GM21423 (cell line): ENCODE measurements around the gene ANKDD1B.

Experiments used
- ATAC-seq: cut with Tn5 transposase; IDR thresholded peaks from one replicate; pipeline ENCODE4 v1.9.1; 2021; ENCODE audit warnings: mild to moderate bottlenecking, moderate library complexity; ENCODE audit not compliant: unreplicated experiment

ANKDD1B gene

DNA sequence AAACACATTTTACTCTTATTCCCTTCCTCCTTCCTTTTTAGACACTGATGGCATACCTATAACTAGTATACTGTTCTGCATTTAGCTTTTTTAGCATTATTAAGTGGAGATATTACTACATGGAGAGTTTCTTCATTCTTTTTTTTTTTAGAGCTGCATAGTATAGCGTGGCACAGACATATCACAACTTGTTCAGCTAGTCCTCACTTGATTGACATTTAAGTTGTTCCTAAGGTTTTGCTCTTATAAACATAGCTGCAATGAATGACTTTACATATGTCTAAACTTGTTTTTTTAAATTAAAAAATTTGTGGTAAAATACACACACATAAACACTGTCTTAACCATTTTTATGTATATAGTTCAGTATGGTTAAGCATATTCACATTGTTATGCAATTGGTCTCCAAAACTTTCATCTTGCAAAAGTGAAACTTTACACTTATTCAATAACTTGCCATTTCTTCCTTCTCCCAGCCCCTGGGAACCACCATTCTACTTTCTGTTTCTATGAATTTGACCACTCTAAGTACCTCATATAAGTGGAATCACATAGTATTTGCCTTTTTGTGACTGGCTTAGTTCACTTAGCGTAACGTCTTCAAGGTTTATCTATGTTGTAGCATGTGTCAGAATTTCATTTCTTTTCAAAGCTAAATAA, 48.7 kb downstream of the ANKDD1B start:
- ATAC-seq: no peak

DNA sequence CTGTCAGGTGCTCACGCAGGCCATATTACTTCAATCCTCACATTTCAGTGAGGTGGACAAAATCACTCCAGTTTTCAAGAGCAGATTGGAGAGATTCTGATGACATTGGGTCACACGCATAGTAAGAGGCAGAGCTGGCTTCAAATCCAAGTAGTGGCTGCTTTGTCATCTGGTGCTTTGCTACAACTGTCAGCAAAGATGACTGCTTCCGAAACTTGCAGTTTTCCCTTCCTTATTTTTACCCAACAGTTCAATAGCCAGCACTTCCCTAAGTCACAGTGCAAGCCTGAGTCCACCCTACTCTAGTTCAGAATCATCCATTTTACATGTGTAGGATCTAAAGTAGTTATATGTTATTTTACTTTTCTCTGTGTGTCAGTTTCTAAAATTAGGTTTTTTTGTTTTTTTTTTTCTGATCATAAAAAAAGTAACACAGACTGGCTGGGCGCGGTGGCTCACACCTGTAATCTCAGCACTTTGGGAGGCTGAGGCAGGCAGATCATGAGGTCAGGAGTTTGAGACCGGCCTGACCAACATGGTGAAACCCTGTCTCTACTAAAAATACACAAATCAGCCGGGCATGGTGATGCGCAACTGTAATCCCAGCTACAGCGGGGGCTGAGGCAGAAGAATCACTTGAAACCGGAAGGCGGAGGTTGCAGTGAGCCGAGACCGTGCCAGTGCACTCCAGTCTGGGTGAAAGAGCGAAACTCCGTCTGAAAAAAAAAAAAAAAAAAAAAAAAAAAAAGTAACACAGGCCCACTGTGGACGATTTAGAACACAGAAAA, 49.6 kb downstream of the ANKDD1B start:
- no peak for ATAC-seq

DNA sequence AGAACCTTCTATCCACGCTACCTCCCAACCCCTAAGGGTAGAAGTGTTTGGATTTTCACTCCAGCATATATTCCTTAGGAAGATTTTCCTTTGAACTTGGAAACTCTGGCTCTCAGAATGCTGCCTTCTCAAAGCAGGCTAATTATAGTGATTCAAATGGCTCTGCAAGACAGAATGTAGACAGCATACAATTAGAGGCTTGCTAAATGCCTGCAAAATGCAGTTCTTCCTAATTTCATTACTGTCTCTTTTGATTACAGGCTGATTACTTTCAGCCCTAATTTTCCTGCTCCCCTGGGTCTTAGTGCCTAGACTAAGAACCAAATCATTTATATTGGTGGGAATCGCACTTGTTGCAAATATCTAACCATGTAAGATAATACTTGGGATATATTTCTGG, 50.8 kb downstream of the ANKDD1B start:
- no peak for ATAC-seq

DNA sequence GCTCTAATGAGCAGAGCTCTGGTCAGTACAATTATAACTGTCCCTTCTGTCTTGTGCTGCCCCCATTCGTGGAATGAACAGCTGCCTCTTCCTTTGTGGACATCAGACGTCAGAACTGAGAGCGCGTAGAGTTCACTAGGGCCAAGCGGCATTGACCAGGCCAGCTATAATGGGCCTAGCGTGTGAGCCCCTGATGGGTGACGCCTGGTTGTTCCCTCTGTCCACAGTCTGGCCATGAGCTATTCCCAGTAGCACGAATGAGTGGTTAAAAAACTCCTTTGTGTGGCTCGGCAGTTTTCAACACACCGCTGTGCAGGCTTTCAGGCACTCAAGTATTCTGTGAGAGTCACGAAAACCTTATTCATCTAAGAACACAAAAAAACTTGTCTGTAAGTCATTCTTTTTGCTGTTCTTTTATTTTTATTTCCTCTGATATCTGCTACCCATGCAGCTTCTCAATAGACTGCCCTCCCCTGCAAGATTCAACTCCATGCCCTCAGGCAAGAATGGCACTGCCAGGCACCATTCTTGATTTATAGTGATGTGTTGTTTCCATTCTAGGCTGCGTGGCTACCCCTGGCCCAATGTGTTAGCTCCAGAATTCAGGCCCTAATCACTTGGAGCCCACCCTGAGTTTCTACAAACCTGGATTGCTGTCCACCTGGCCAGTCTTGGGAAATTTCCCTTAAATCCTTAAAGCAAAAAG, 52.5 kb downstream of the ANKDD1B start:
- ATAC-seq: no peak

DNA sequence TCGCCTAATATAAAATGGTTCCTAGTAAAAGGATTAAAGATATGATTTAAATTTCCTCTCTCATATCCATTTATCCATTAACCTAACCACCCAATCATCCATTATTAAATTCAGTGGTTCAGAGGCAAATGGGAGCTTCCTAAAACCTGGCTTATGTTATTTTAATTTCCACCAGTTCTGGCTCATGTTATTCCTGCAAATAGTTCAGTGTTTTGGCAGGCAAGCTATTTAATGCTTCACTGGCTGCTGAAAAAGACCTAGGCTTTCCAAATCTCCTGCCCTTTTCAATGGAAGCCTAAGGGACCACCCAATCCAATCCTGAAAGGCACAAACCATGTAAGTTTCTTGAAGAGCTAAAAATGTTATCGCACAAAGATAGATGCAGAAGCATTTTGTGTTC, 53.7 kb downstream of the ANKDD1B start:
- ATAC-seq: no peak

DNA sequence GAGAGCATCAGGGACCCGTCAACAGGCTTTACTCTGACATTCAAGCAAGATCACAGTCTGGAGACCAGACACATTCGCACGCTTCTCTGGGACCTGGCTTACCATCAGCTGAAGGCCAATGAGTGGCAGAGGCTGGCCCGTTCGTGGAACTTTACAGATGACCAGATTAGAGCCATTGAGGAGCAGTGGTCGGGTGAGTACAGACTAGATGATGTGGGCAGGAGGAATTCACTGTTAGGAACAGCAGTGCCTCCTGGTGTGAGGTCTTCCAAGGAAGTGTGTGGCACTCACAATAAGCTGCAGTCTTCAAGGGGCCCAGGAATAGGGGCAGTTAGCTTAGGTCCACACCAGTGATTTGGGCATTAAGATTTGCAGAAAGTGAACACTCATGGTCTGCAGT, 55.5 kb downstream of the ANKDD1B start:
- ATAC-seq: no peak

DNA sequence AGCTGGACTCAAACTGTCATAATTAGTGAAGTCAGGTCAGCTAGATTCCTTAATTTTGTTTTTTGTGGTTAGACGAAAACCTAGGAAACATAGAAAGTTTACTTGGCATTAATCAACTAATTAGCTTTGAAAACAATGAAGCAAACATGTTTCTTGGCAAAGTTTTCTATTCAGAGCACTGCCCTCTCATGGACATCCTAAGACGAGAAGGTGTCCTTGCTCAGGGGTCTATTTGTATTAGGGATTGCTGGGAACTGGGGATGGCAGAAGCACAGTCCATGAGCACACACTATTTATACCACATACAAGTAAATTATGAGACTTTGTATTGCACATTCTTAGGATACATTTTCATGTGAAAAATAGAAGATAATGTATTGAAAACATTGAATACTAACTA, 56.3 kb downstream of the ANKDD1B start:
- no peak for ATAC-seq

DNA sequence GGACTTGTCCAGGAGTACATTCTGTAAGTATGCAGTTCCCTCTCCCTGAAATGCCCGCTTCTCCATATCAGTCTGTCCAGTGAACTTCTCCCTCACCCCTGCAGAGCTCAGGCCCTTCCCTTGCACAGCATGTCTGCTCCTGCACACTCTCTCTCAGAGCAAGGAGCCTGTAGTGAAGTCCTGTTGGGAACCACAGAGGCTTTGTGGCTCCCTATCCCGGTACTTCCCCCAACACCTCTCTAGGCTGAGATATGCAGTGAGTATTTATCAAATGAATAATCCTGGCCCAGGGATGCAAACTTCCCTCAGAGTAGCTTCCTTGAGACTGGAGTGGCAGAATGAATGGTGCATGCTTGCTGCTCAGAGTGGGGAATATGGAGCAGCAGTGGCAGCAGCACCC, 57.2 kb downstream of the ANKDD1B start:
- ATAC-seq: no peak

DNA sequence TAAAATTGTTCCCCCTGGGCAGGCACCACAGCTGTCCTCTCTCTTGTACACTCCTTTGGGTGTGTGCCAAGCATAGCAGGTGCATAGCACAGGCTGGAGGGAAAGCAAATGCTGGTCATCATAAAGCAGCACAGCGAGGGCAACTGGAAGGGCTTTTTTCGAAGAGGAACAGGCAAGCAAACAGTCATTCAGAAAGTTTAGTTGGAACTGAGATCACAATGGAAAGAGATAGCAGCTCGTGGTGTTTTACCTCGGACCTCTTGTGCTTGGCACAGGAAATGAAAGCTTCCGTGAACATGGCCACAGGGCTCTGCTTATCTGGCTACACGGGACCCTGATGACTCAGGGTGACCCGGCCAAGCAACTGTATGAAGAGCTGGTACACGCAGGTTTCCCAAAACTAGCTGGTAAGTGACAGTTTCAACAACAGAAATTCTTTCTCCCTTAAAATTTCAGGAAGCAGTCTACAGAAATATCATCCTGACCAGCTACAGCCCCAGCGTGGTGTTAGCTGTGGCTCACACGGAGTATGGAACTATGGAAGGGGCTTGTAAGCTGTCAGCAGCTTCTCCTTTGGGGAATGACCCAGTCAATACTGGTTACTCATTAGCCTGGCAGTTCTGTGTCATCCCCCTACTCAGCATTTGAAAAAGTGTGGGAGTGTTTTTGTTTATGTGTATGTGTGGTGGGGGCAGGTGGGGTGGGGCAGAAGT, 57.9 kb downstream of the ANKDD1B start:
- peak; percentile 93 for ATAC-seq

DNA sequence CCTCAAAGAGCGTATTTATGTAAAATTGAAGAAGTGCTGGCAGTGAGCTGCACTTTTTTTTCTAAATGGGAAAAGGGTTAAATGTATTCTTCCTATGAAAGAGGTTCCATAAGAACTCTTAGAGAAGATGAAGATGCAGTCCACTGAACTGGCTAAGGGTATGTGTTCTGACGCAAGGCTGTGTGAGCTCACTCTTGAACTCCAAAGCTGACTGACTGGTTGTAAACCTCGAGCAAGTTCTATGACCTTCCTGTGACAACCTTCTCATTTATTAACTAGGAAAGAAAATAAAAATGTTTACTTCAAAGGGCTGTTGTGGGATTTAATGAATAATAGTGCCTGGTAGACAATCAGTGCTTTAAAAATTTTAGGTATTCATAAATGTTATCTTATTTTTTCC, 59.3 kb downstream of the ANKDD1B start:
- no peak for ATAC-seq

DNA sequence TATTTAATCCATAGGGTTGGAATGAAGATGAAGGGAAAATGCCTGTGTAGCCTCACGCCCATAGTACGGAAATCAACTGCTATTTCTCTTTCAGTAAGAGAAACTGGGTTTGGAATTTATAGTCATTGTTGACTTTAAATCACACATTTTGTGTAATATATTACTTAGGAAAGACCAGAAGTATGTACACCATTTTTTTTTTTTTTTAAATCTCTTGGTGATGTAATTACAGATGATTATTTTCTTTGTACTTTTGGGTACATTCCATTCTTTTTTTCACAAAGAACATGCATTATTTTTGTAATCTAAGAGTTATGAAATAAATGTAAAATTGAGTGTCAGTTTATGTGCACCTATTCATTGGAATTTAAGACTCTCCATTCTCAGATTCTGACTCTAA, 60.3 kb downstream of the ANKDD1B start:
- ATAC-seq: no peak

DNA sequence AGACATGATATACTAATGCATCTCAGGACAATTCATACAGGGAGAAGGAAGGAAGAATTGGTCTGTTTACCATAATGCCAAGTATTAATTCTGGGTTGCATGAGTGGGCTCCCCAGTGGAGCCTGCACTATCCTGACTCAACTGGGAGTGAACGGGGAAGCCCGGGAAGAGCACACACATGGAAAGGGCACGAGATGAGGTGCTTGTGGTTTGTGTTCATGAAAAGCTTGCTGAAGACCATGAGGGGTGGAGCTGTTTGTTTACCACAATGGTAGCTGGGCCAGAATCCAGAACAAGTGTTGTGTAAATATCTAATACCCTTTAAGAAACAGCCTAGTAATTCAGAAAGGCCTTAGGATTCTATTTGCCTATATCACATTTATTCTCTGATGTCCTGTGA, 61.4 kb downstream of the ANKDD1B start:
- no peak for ATAC-seq

DNA sequence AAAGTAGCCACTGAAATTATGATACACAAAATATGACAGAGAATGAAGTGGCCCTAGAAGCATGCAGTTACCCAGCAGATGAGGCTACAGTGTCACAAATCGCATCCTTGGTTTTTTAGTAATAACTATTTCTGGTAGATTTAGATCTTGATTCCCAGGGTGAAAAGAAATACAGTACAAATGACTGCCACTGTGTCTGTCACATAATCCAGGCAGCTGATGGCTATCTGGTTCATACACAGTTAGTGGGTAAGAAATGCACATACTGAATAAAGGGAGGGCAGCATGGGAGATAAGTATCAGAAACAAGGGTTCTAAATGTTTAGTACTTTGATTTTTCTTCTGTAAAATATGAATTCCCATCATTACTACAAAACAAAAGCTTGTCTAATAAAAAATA, 64.5 kb downstream of the ANKDD1B start:
- ATAC-seq: no peak

DNA sequence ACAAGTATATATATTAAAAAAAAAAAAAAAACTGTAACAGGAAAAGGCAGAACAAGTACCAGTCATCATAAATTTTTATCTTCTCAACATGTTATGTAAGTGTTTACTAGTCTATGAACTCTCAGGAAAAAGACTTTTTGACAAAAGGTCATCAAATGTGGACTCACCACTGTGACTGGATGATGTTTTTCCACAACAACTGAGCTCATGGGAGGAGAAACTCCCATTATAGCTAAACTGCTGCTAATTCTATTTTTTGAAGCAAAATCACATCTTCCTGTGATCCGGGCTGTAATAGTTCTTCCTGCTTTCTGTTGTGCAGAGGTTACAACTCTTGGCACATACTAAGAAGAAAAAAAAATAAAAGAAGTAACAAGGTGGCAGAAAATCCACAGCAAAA, 66.4 kb downstream of the ANKDD1B start:
- ATAC-seq: no peak

DNA sequence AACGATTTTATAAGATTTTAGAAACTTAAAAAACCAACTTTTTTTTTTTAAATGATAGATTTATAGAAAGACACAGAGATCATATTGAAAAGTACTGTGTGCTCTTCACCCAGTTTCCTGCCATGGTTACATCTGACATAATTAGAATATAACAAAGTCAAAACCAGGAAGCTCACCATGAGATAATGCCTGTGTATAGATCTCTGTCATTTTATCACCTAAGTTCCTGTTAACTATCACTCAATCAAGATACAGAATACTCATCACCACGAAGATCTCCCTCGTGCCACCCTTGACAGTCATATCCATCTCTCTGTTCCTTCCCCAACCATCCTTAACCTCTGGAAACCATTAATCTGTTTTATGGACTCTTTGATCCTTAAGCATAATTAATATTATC, 66.9 kb downstream of the ANKDD1B start:
- ATAC-seq: no peak

DNA sequence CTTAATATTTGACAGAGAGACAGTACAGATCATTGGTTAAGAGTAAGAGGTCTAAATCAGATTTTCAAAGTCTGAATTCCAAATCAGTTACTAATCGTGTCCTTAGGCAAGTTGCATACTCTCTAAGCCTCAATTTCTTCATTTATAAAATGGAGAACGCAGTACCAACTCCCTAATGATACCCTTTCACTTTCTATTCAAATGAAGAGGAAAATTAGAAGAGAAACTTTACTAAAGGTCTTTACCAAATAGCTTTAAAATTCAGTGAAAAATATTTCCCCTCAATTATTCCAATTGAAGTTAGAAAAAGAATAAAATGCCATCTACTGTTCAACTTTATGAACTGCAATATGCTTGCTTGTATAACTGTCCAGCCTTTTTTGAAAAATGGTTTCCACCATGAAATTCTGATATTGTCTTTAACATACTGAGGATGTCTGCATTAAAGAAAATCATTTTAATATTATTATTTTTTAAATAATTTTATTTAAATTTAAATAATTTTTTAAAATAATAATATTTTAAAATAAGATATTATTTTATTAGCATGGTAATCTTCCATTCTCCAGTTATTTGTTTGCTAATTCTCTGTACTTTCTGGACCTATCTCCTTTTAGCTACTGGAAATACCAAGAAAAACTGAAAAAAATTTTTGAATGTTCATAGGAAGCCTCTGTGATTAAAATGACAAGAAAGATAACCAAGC, 70.0 kb downstream of the ANKDD1B start:
- no peak for ATAC-seq

DNA sequence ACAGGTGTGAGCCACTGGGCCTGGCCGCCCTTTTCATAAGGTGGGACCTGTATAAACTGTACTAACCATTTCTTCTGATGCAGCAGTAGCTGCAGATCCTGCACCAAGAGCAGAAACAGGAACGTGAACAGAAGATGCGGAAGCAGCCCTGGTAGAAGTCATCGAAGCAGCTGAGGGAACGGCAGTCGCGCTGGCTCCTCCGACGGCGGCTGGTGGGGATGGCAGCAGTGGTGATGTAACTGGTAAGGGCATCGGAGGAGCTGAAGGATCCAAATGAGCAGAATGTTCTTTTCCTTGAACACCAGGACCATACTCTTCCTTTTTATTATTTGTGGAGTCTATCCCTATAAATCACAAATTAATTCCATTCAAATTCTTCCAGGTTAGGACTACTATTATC, 73.9 kb downstream of the ANKDD1B start:
- ATAC-seq: no peak

DNA sequence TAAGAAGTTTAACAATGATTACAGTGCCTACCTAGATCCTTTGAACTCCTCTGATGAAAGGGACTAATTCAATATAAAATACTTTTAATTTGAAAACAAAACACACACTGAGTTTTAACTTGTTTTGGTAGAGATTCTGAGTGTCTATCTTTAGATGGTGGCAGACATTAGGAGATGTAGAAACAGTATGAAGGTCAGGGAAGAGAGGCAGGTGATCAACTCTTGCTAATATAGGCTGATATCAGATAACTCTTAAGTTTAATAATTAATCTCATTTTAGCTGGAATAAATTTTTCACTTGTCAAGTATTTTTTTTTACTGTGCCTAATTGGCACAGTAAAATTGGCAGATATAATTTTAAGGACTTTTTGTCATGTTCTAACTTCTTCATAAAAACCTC, 75.2 kb downstream of the ANKDD1B start:
- ATAC-seq: no peak

DNA sequence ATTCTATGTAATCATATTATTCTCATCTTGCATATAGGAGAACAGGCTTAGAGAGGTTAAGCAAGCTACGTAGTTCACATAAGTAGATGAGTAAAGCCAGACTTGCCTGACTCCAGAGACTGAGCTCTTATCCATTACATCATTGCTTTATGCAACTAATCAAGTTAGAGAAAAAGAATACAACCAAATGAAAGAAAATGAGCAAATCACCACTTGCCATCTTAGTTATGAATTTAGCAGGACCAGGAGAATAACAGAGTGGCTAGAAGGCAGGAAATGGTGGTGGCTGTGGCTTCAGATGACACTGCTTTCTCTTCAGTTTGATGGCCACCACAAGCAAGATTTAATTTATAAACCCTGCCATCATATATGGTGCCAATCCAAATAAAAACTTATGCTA, 79.4 kb downstream of the ANKDD1B start:
- ATAC-seq: no peak

DNA sequence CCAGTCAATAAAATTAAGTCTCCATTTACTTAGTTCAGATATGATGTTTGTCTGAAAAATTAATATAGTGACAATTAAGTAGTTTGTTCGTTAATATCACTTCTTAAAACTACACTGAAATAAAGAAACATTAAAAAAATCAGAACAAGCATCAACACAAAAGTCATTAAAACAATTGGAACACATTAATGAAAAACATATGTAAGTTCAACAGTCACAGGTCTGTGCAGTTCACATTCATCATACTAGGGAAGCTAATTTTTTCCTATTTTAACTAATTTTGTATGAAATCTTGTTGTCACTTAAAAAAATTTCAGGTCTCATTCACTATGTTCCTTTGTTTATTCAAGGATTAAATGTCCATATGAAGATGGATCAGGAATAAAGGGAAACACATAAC, 83.5 kb downstream of the ANKDD1B start:
- no peak for ATAC-seq
